HepG2 (cell line): ENCODE measurements around the gene JPH3. TPM values are rescaled to one million over a fixed set of nuclear protein-coding genes. Genes with fewer than 3 reads are reported as not detected.

ENCODE experiments used
- ATF7 ChIP-seq, 2 experiments: fragments of 450-650 bp in 1 of 2; sonication (generic) in 1 of 2; formaldehyde crosslinking in 1 of 2; IDR thresholded peaks; 2 replicates each; pipeline versions ENCODE4 v1.4.0 to v1.6.1; 2016 to 2020; ENCODE audit warnings: antibody characterized with exemption in 1 of 2, mild to moderate bottlenecking in 1 of 2, missing genetic modification reagents in 1 of 2
- ATRX ChIP-seq: sonication (generic); formaldehyde crosslinking; IDR thresholded peaks from 2 replicates; pipeline ENCODE4 v1.4.0; 2020; ENCODE audit warnings: missing genetic modification reagents, borderline replicate concordance
- HMGXB3 ChIP-seq: sonication (generic); formaldehyde crosslinking; IDR thresholded peaks from 2 replicates; pipeline ENCODE4 v1.4.0; 2020; ENCODE audit warnings: missing genetic modification reagents, borderline replicate concordance
- IRF2 ChIP-seq: IDR thresholded peaks from 2 replicates; pipeline ENCODE4 v1.6.1; 2018; ENCODE audit warnings: missing genetic modification reagents, missing compliant biosample characterization
- KDM1A ChIP-seq: IDR thresholded peaks from 2 replicates; pipeline ENCODE4 v1.6.1; 2016; ENCODE audit warnings: missing compliant biosample characterization
- RORA ChIP-seq: sonication (generic); formaldehyde crosslinking; IDR thresholded peaks from 2 replicates; pipeline ENCODE4 v1.5.0; 2020; ENCODE audit warnings: mild to moderate bottlenecking, missing genetic modification reagents, moderate library complexity
- SRSF4 ChIP-seq: fragments of 200-400 bp; formaldehyde crosslinking; IDR thresholded peaks from one replicate; pipeline ENCODE4 v1.6.1; 2018; ENCODE audit warnings: mild to moderate bottlenecking, low read depth, low read length, moderate library complexity; ENCODE audit not compliant: poor library complexity, severe bottlenecking
- TSC22D2 ChIP-seq: sonication (generic); formaldehyde crosslinking; IDR thresholded peaks from 2 replicates; pipeline ENCODE4 v1.5.1; 2020; ENCODE audit warnings: missing genetic modification reagents, mild to moderate bottlenecking, borderline replicate concordance
- U2AF1 ChIP-seq: fragments of 200-400 bp; formaldehyde crosslinking; optimal IDR thresholded peaks from 2 replicates; pipeline ENCODE3; 2017; ENCODE audit warnings: mild to moderate bottlenecking, low read depth, low read length
- ZBTB2 ChIP-seq: sonication (generic); formaldehyde crosslinking; IDR thresholded peaks from 2 replicates; pipeline ENCODE4 v1.8.0; 2022; ENCODE audit warnings: low read depth, missing genetic modification reagents
- ZBTB33 ChIP-seq: sonication (generic); formaldehyde crosslinking; IDR thresholded peaks from 2 replicates; pipeline ENCODE4 v1.4.0; 2020; ENCODE audit warnings: missing genetic modification reagents
- ZNF263 ChIP-seq: sonication (generic); formaldehyde crosslinking; IDR thresholded peaks from 2 replicates; pipeline ENCODE4 v1.4.0; 2020; ENCODE audit warnings: missing genetic modification reagents
- ZNF367 ChIP-seq: sonication (generic); formaldehyde crosslinking; IDR thresholded peaks from 2 replicates; pipeline ENCODE4 v1.4.0; 2020; ENCODE audit warnings: missing genetic modification reagents, borderline replicate concordance
- polyA plus RNA-seq, 8 experiments: library from polyadenylated mRNA; depleted of rRNA in 3 of 8; stranded (reverse) in 7 of 8; unstranded in 1 of 8; fragments of >200 nt; fragmentation: Illumina TruSeq in 4 of 8; extraction: Trizol in 4 of 8; gene quantifications; 2 replicates each; pipeline versions ENCODE4 v1.2.1 to v1.2.3, GENCODE V29; 2011 to 2016; ENCODE audit warnings: low read depth in 4 of 8, missing spikeins in 1 of 8, mixed read lengths in 1 of 8; ENCODE audit not compliant: insufficient read depth in 1 of 8
- total RNA-seq, 5 experiments: library from RNA; depleted of rRNA; stranded (reverse); fragments of >200 nt; fragmentation: Illumina TruSeq; extraction: Trizol; gene quantifications; 2 replicates each; pipeline ENCODE4 v1.2.3, GENCODE V29; 2016; ENCODE audit warnings: low read depth in 1 of 5
- TF ChIP-seq, protein P1 (sequence below): sonication (generic); formaldehyde crosslinking; IDR thresholded peaks from 2 replicates; pipeline ENCODE4 v1.5.0; 2020; ENCODE audit warnings: missing genetic modification reagents, mild to moderate bottlenecking, borderline replicate concordance
- TF ChIP-seq, protein P2 (sequence below): sonication (generic); formaldehyde crosslinking; IDR thresholded peaks from 2 replicates; pipeline ENCODE4 v1.4.0; 2020; ENCODE audit warnings: missing genetic modification reagents

The JPH3 gene
- total and polyA plus RNA-seq, 2 of the 13 experiments (the other 11 are each of a cell fraction or from before 2014, with no cell fraction given): not detected

GRCh38 chr16:87608400-87608985 is 6.2 kb downstream of the JPH3 start (continued):
- TF ChIP-seq ATF7 (IDR thresholded peaks at IDR 0.05) (no peak), ATF7 (CRISPR knock-in tag; IDR thresholded peaks at IDR 0.05) (no peak), U2AF1 (no peak), TSC22D2 (CRISPR knock-in tag) (peak; percentile 99), HMGXB3 (CRISPR knock-in tag) (peak; percentile 92), ZNF263 (peak; percentile 52; the same call in 1 of the 2 replicates), ZNF367 (no peak), ZBTB2 (CRISPR knock-in tag) (no peak), KDM1A (CRISPR knock-in tag) (no peak), IRF2 (CRISPR knock-in tag) (peak; percentile 78; the same call in 1 of the 2 replicates), SRSF4 (no peak), ZBTB33 (no peak), ATRX (CRISPR knock-in tag) (no peak), RORA (no peak)
- TF ChIP-seq, protein P1, sequence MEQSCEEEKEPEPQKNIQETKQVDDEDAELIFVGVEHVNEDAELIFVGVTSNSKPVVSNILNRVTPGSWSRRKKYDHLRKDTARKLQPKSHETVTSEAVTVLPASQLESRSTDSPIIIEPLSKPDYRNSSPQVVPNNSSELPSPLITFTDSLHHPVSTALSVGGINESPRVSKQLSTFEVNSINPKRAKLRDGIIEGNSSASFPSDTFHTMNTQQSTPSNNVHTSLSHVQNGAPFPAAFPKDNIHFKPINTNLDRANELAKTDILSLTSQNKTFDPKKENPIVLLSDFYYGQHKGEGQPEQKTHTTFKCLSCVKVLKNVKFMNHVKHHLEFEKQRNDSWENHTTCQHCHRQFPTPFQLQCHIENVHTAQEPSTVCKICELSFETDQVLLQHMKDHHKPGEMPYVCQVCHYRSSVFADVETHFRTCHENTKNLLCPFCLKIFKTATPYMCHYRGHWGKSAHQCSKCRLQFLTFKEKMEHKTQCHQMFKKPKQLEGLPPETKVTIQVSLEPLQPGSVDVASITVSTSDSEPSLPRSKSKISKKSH: peak; percentile 32; the same call in 1 of the 2 replicates
- TF ChIP-seq, protein P2, sequence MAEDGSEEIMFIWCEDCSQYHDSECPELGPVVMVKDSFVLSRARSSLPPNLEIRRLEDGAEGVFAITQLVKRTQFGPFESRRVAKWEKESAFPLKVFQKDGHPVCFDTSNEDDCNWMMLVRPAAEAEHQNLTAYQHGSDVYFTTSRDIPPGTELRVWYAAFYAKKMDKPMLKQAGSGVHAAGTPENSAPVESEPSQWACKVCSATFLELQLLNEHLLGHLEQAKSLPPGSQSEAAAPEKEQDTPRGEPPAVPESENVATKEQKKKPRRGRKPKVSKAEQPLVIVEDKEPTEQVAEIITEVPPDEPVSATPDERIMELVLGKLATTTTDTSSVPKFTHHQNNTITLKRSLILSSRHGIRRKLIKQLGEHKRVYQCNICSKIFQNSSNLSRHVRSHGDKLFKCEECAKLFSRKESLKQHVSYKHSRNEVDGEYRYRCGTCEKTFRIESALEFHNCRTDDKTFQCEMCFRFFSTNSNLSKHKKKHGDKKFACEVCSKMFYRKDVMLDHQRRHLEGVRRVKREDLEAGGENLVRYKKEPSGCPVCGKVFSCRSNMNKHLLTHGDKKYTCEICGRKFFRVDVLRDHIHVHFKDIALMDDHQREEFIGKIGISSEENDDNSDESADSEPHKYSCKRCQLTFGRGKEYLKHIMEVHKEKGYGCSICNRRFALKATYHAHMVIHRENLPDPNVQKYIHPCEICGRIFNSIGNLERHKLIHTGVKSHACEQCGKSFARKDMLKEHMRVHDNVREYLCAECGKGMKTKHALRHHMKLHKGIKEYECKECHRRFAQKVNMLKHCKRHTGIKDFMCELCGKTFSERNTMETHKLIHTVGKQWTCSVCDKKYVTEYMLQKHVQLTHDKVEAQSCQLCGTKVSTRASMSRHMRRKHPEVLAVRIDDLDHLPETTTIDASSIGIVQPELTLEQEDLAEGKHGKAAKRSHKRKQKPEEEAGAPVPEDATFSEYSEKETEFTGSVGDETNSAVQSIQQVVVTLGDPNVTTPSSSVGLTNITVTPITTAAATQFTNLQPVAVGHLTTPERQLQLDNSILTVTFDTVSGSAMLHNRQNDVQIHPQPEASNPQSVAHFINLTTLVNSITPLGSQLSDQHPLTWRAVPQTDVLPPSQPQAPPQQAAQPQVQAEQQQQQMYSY (CRISPR knock-in tag): no peak
